K562 (cell line): ENCODE measurements around the gene APOO. TPM values are rescaled to one million over a fixed set of nuclear protein-coding genes. Genes with fewer than 3 reads are reported as not detected.
A peak's percentile ranks its signal among the peaks of the same experiment; 100 is the strongest.

Experiments used
- ARID1B ChIP-seq: fragments of 450-650 bp; IDR thresholded peaks from 2 replicates; pipeline ENCODE4 v1.6.1; 2016; ENCODE audit warnings: antibody characterized with exemption, mild to moderate bottlenecking, inconsistent platforms
- ATF3 ChIP-seq, 2 experiments: fragments of 450-650 bp in 1 of 2; sonication (generic) in 1 of 2; formaldehyde crosslinking in 1 of 2; IDR thresholded peaks in 1 of 2; conservative IDR thresholded peaks in 1 of 2; 2 replicates each; pipeline versions ENCODE4 v1.6.1 to v1.8.1; 2016 to 2023; ENCODE audit warnings: mild to moderate bottlenecking in 2 of 2, moderate library complexity in 2 of 2, inconsistent platforms in 1 of 2, missing genetic modification reagents in 1 of 2
- CREBBP ChIP-seq: IDR thresholded peaks from one replicate; pipeline ENCODE4 v1.6.1; 2012; ENCODE audit warnings: low read depth, mild to moderate bottlenecking, control low read depth, inconsistent platforms, low read length
- CXXC5 ChIP-seq: fragments of 250-450 bp; sonication (Bioruptor Pico); IDR thresholded peaks from 2 replicates; pipeline ENCODE4 v1.8.0; 2022; ENCODE audit warnings: inconsistent platforms, mild to moderate bottlenecking, moderate library complexity
- E2F5 ChIP-seq: sonication (generic); formaldehyde crosslinking; IDR thresholded peaks from 2 replicates; pipeline ENCODE4 v1.8.0; 2022; ENCODE audit warnings: mild to moderate bottlenecking, missing genetic modification reagents
- EP400 ChIP-seq: fragments of 450-650 bp; IDR thresholded peaks from 2 replicates; pipeline ENCODE4 v1.6.1; 2017; ENCODE audit warnings: antibody characterized with exemption, mild to moderate bottlenecking, moderate library complexity
- ETS2 ChIP-seq: IDR thresholded peaks from 2 replicates; pipeline ENCODE4 v1.6.1; 2016; ENCODE audit warnings: borderline replicate concordance, missing genetic modification characterization, mild to moderate bottlenecking, moderate library complexity, missing compliant biosample characterization; ENCODE audit not compliant: poor library complexity, severe bottlenecking
- FIP1L1 ChIP-seq: fragments of 200-400 bp; formaldehyde crosslinking; IDR thresholded peaks from 2 replicates; pipeline ENCODE4 v1.6.1; 2018; ENCODE audit warnings: mild to moderate bottlenecking, low read depth, low read length; ENCODE audit not compliant: poor library complexity, severe bottlenecking
- KLF13 ChIP-seq: fragments of 450-650 bp; IDR thresholded peaks from 2 replicates; pipeline ENCODE4 v1.6.1; 2016; ENCODE audit warnings: missing genetic modification characterization, low read depth, mild to moderate bottlenecking, missing compliant biosample characterization, moderate library complexity, borderline replicate concordance
- MAFK ChIP-seq: IDR thresholded peaks from 2 replicates; pipeline ENCODE4 v1.6.1; 2011; ENCODE audit warnings: low read length, improper control_type of control experiment
- MAX ChIP-seq: sonication (generic); formaldehyde crosslinking; IDR thresholded peaks from 2 replicates; pipeline ENCODE4 v1.9.0; 2022; ENCODE audit warnings: mild to moderate bottlenecking, missing genetic modification reagents
- POLR2G ChIP-seq: fragments of 200-400 bp; formaldehyde crosslinking; IDR thresholded peaks from 2 replicates; pipeline ENCODE4 v1.6.1; 2017; ENCODE audit warnings: low read depth, mild to moderate bottlenecking, antibody characterized with exemption, low read length, moderate library complexity
- RBM14 ChIP-seq: fragments of 200-400 bp; formaldehyde crosslinking; IDR thresholded peaks from 2 replicates; pipeline ENCODE4 v1.6.1; 2018; ENCODE audit warnings: low read depth, mild to moderate bottlenecking, low read length, moderate library complexity, borderline replicate concordance; ENCODE audit not compliant: insufficient read depth
- SMARCA4 ChIP-seq: fragments of 450-650 bp; IDR thresholded peaks from 2 replicates; pipeline ENCODE4 v1.6.1; 2016
- STAT5A ChIP-seq: IDR thresholded peaks from 2 replicates; pipeline ENCODE4 v1.6.1; 2012; ENCODE audit warnings: low read length, inconsistent platforms, borderline replicate concordance
- ZBTB2 ChIP-seq: fragments of 450-650 bp; IDR thresholded peaks from 2 replicates; pipeline ENCODE4 v1.6.1; 2016; ENCODE audit warnings: antibody characterized with exemption
- ZNF175 ChIP-seq: fragments of 200-800 bp; sonication (Bioruptor generic); IDR thresholded peaks from 2 replicates; pipeline ENCODE4 v1.6.1; 2016; ENCODE audit warnings: low read depth, mild to moderate bottlenecking, missing genetic modification characterization, missing compliant biosample characterization
- ZNF274 ChIP-seq: IDR thresholded peaks from 2 replicates; pipeline ENCODE4 v1.6.1; 2011; ENCODE audit warnings: low read depth, mild to moderate bottlenecking, low read length, moderate library complexity, borderline replicate concordance
- polyA plus RNA-seq, 8 experiments: library from polyadenylated mRNA; depleted of rRNA in 4 of 8; stranded (reverse) in 5 of 8; unstranded in 3 of 8; fragments of >200 nt; fragmentation: Nextera tagmentation in 2 of 8; fragmentation: Illumina TruSeq in 1 of 8; extraction: Ambion mirVana in 2 of 8; extraction: Trizol in 1 of 8; gene quantifications; 2 replicates each; pipeline versions ENCODE4 v1.2.1 to v1.2.3, GENCODE V29; 2011 to 2014; ENCODE audit warnings: inconsistent platforms in 1 of 8, missing spikeins in 1 of 8
- total RNA-seq, 7 experiments: library from RNA; depleted of rRNA in 6 of 7; stranded (reverse); fragments of >200 nt in 6 of 7; fragmentation: Illumina TruSeq in 2 of 7; extraction: Trizol in 2 of 7; gene quantifications; 2 replicates each; pipeline versions ENCODE4 v1.2.1 to v1.2.3, GENCODE V29; 2011 to 2021; ENCODE audit warnings: low replicate concordance in 1 of 7
- TF ChIP-seq, protein P1 (sequence below): sonication (generic); formaldehyde crosslinking; IDR thresholded peaks from 2 replicates; pipeline ENCODE4 v1.8.0; 2023; ENCODE audit warnings: mild to moderate bottlenecking, missing genetic modification reagents

APOO gene
- total and polyA plus RNA-seq, 9 of the 15 experiments (the other 6 are each of a cell fraction or from before 2014, with no cell fraction given) = 37.3 to 76.4 (median 60.8) TPM

DNA sequence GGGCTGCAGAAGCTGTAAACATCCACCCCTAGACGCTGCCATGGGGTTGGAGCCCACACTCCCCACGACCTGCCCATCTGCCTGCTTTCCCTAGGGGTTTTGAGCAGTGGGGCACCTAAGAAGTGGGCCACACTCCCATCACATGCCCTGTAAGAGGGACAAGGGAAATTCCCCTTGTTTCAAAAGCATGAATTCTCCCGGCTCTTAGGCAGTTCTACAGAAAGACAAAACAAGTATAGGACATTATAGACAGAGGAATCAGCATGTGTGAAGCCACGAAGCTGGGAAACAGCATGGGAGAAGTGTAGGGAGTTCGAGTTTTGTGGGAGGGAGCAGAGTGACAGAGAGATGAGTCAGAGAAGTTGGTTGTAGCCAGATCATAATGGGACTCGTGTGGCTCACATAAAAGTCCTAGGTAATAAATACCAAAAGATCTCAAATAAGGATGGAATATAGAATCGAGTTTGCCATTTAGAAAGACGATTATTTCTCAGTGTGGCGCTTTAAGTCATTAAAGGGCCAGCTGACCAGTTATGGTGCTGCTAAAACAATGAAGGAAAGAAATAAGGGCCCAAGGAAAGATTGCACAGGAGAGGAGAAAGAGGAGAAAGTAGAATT lies 23.9 kb downstream of the APOO start (continued):
- TF ChIP-seq MAFK (no peak), ETS2 (tag) (no peak), EP400 (peak; percentile 2; the same call in 1 of the 2 replicates), KLF13 (tag) (no peak), ZBTB2 (0 out of 2 replicates have a peak, but pooled peaks have one; percentile 44), ZNF274 (no peak), ZNF175 (CRISPR knock-in tag) (0 out of 2 replicates have a peak, but pooled peaks have one; percentile 25), ARID1B (peak; percentile 44), CXXC5 (peak; percentile 10; the same call in 1 of the 2 replicates), SMARCA4 (peak; percentile 38), E2F5 (no peak), ATF3 (IDR thresholded peaks at IDR 0.05) (peak; percentile 83), ATF3 (CRISPR knock-in tag; conservative IDR thresholded peaks at IDR 0.05) (no peak), FIP1L1 (no peak), STAT5A (no peak), MAX (CRISPR knock-in tag) (no peak; the same call in 1 of the 2 replicates), RBM14 (no peak), CREBBP (no peak), POLR2G (no peak)
- TF ChIP-seq, protein P1, sequence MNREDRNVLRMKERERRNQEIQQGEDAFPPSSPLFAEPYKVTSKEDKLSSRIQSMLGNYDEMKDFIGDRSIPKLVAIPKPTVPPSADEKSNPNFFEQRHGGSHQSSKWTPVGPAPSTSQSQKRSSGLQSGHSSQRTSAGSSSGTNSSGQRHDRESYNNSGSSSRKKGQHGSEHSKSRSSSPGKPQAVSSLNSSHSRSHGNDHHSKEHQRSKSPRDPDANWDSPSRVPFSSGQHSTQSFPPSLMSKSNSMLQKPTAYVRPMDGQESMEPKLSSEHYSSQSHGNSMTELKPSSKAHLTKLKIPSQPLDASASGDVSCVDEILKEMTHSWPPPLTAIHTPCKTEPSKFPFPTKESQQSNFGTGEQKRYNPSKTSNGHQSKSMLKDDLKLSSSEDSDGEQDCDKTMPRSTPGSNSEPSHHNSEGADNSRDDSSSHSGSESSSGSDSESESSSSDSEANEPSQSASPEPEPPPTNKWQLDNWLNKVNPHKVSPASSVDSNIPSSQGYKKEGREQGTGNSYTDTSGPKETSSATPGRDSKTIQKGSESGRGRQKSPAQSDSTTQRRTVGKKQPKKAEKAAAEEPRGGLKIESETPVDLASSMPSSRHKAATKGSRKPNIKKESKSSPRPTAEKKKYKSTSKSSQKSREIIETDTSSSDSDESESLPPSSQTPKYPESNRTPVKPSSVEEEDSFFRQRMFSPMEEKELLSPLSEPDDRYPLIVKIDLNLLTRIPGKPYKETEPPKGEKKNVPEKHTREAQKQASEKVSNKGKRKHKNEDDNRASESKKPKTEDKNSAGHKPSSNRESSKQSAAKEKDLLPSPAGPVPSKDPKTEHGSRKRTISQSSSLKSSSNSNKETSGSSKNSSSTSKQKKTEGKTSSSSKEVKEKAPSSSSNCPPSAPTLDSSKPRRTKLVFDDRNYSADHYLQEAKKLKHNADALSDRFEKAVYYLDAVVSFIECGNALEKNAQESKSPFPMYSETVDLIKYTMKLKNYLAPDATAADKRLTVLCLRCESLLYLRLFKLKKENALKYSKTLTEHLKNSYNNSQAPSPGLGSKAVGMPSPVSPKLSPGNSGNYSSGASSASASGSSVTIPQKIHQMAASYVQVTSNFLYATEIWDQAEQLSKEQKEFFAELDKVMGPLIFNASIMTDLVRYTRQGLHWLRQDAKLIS (CRISPR knock-in tag) = no peak
